Neural progenitor cell (in vitro differentiated cells): ENCODE measurements around the gene CYP26B1. TPM values are rescaled to one million over a fixed set of nuclear protein-coding genes. Genes with fewer than 3 reads are reported as not detected.

Experiments used
- DNase-seq: peaks from one replicate; pipeline ENCODE4 v3.0.0-alpha.2; 2016; ENCODE audit warnings: low spot score
- H2AFZ ChIP-seq: fragments of 200-600 bp; sonication (generic); replicated peaks from 2 replicates; pipeline ENCODE4 v1.6.1; 2016; ENCODE audit warnings: antibody characterized with exemption
- H3F3A ChIP-seq: fragments of 200-600 bp; sonication (generic); 2 replicates; pipeline ENCODE4 v1.6.1; 2016; ENCODE audit warnings: antibody characterized with exemption, low read depth
- H3K27ac ChIP-seq: fragments of 200-600 bp; sonication (generic); 2 replicates; pipeline ENCODE4 v1.5.1; 2016; ENCODE audit warnings: mild to moderate bottlenecking
- H3K27me3 ChIP-seq: fragments of 200-600 bp; sonication (generic); 2 replicates; pipeline ENCODE4 v1.6.1; 2016; ENCODE audit warnings: mild to moderate bottlenecking, moderate library complexity
- H3K36me3 ChIP-seq: fragments of 200-600 bp; sonication (generic); 2 replicates; pipeline ENCODE4 v1.5.1; 2016
- H3K4me1 ChIP-seq: fragments of 200-600 bp; sonication (generic); 2 replicates; pipeline ENCODE4 v1.6.1; 2016; ENCODE audit warnings: mixed run types
- H3K4me2 ChIP-seq: fragments of 200-600 bp; sonication (generic); 2 replicates; pipeline ENCODE4 v1.6.1; 2016
- H3K4me3 ChIP-seq: fragments of 200-600 bp; sonication (generic); 2 replicates; pipeline ENCODE4 v1.5.1; 2016
- H3K79me2 ChIP-seq: fragments of 200-600 bp; sonication (generic); 2 replicates; pipeline ENCODE4 v1.6.1; 2016; ENCODE audit warnings: low read depth
- H3K9ac ChIP-seq: fragments of 200-600 bp; sonication (generic); 2 replicates; pipeline ENCODE4 v1.6.1; 2016
- H3K9me3 ChIP-seq: fragments of 200-600 bp; sonication (generic); 2 replicates; pipeline ENCODE4 v1.5.1; 2016; ENCODE audit warnings: low read depth
- H4K20me1 ChIP-seq: fragments of 200-600 bp; sonication (generic); 2 replicates; pipeline ENCODE4 v1.6.1; 2016; ENCODE audit warnings: low read depth
- H3K27ac Mint-ChIP-seq: 3 replicates; pipeline ENCODE4 v1.8.0; 2021; ENCODE audit warnings: mixed read lengths
- H3K27me3 Mint-ChIP-seq: 2 replicates; pipeline ENCODE4 v1.8.0; 2022; ENCODE audit warnings: low read depth, mild to moderate bottlenecking, inconsistent platforms, moderate library complexity, mixed read lengths; ENCODE audit not compliant: insufficient read depth
- H3K36me3 Mint-ChIP-seq: 3 replicates; pipeline ENCODE4 v1.8.0; 2021; ENCODE audit warnings: mixed read lengths
- H3K4me1 Mint-ChIP-seq: 3 replicates; pipeline ENCODE4 v1.8.0; 2021; ENCODE audit warnings: mixed read lengths
- H3K4me3 Mint-ChIP-seq: 3 replicates; pipeline ENCODE4 v1.8.0; 2021; ENCODE audit warnings: mild to moderate bottlenecking, moderate library complexity, mixed read lengths
- H3K9me3 Mint-ChIP-seq: 3 replicates; pipeline ENCODE4 v1.8.0; 2020; ENCODE audit warnings: mixed read lengths
- CTCF ChIP-seq: fragments of 200-600 bp; sonication (generic); IDR thresholded peaks from 2 replicates; pipeline ENCODE4 v1.5.1; 2017; ENCODE audit warnings: antibody characterized with exemption, mild to moderate bottlenecking
- EZH2 ChIP-seq: fragments of 200-600 bp; sonication (generic); IDR thresholded peaks from 2 replicates; pipeline ENCODE4 v1.6.1; 2017; ENCODE audit warnings: antibody characterized with exemption, mild to moderate bottlenecking, moderate library complexity
- EZH2phosphoT487 ChIP-seq: fragments of 200-600 bp; sonication (generic); IDR thresholded peaks from 2 replicates; pipeline ENCODE4 v1.6.1; 2017; ENCODE audit warnings: antibody characterized with exemption
- total RNA-seq: library from RNA; depleted of rRNA; stranded (reverse); fragments of >200 nt; gene quantifications from 2 replicates; pipeline ENCODE4 v1.2.3, GENCODE V29; 2015; ENCODE audit warnings: low replicate concordance

Gene CYP26B1
- total RNA-seq, 1 donor from 2014 or later = 0.21 TPM

GRCh38 chr2:72141032-72141645 lies 6.5 kb downstream of the CYP26B1 start:
- Mint-ChIP-seq H3K36me3 (no peaks in the 10 kb centered on the region), H3K27me3 (peaks cover 38% of the 10 kb centered on the region), H3K4me3 (no peak overlapping the region), H3K9me3 (no peaks in the 10 kb centered on the region), H3K27ac (no peak overlapping the region), H3K4me1 (peaks cover 29% of the 10 kb centered on the region)
- no peak overlapping the region for H3K27ac ChIP-seq
- peaks cover 17% of the 10 kb centered on the region for H3F3A ChIP-seq
- H3K79me2 ChIP-seq = no peaks in the 10 kb centered on the region
- no peak overlapping the region for H3K9ac ChIP-seq
- TF ChIP-seq CTCF = no peak
- no peak for TF ChIP-seq EZH2phosphoT487
- TF ChIP-seq EZH2 = no peak
- H3K4me3 ChIP-seq = no peak overlapping the region
- H2AFZ ChIP-seq = no peak overlapping the region
- no peak for DNase-seq
- H3K9me3 ChIP-seq = no peaks in the 10 kb centered on the region
- H3K36me3 ChIP-seq = no peaks in the 10 kb centered on the region
- H4K20me1 ChIP-seq = peaks cover 22% of the 10 kb centered on the region
- peaks cover 79% of the 10 kb centered on the region for H3K27me3 ChIP-seq
- no peak overlapping the region for H3K4me2 ChIP-seq
- H3K4me1 ChIP-seq = peaks cover 49% of the 10 kb centered on the region

DNA sequence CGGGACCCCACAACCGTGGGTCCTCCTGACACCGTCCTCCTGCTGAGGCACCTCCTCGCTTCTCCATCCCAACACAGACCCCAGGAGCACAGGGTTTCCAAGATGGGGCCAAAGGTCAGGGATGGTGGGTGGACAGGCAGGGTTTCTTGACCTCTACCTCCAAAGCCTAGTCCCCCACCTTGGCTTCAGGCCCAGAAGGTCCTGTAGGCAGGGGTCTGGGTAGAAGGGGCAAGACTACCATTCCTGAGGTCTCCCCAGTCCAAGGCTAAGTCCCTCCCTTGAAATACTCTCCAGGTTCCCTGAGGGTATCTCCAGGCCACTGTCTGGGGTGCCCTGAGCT lies 7.1 kb downstream of the CYP26B1 start:
- Mint-ChIP-seq H3K4me1 (peaks cover 28% of the 10 kb centered on the region), H3K9me3 (no peaks in the 10 kb centered on the region), H3K4me3 (no peak overlapping the region), H3K27ac (no peak overlapping the region), H3K27me3 (peaks cover 33% of the 10 kb centered on the region), H3K36me3 (no peaks in the 10 kb centered on the region)
- Histone ChIP-seq H3K27ac (no peak overlapping the region), H3K27me3 (peaks cover 74% of the 10 kb centered on the region), H3K79me2 (no peaks in the 10 kb centered on the region), H4K20me1 (peaks cover 16% of the 10 kb centered on the region), H3K4me1 (peaks cover 51% of the 10 kb centered on the region), H3K9ac (no peak overlapping the region), H3K9me3 (no peaks in the 10 kb centered on the region), H3K4me2 (no peak overlapping the region), H3K4me3 (no peak overlapping the region), H3K36me3 (no peaks in the 10 kb centered on the region), H3F3A (peaks cover 17% of the 10 kb centered on the region), H2AFZ (no peak overlapping the region)
- TF ChIP-seq EZH2 = no peak
- TF ChIP-seq CTCF = no peak
- TF ChIP-seq EZH2phosphoT487 = no peak
- DNase-seq = no peak

DNA sequence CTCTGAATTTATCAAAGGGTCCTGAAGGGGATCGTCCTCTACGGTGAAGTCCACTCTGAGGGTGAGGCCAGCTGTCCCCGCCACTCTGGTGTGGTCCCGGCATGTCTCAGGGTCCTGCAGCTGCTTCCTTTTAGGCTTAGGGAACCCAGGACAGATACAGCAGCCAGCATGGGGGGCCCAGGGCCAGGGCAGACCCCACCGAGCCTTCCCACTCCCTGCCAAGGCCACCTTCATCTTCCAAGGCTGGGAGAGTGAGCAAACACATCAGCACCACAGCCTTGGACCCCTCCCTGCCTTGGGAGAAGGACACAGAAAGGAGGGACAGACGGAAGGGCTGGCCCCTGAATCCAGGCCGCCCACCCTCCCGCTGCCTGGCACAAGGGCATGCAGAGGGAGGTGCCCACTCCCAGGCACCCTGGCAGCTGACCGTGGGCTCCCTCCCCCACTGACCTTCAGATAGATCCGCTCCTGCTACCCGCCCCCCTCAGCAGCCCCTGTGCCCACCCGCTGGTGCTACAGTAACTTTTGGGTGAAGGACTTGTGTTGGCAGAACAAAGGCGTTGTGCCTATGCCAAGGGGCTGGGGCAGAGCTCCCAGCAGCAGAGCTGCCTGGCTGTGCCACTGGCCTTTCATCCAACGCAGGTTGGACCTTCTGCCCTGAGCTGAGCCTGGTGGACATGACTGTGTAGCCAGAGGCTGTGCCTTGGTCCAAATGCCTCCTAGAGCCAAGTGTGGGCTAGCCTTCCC lies 7.6 kb downstream of the CYP26B1 start:
- H3K9ac ChIP-seq = no peak overlapping the region
- peaks cover 15% of the 10 kb centered on the region for H3F3A ChIP-seq
- Mint-ChIP-seq H3K4me1 (peaks cover 25% of the 10 kb centered on the region), H3K36me3 (no peaks in the 10 kb centered on the region), H3K27ac (no peak overlapping the region), H3K27me3 (peaks cover 27% of the 10 kb centered on the region), H3K4me3 (no peak overlapping the region), H3K9me3 (no peaks in the 10 kb centered on the region)
- H3K9me3 ChIP-seq = no peaks in the 10 kb centered on the region
- no peaks in the 10 kb centered on the region for H3K36me3 ChIP-seq
- H2AFZ ChIP-seq = no peak overlapping the region
- H3K4me2 ChIP-seq = no peak overlapping the region
- DNase-seq = no peak
- peaks cover 49% of the 10 kb centered on the region for H3K4me1 ChIP-seq
- H3K79me2 ChIP-seq = no peaks in the 10 kb centered on the region
- H3K4me3 ChIP-seq = no peak overlapping the region
- H3K27ac ChIP-seq = no peak overlapping the region
- TF ChIP-seq EZH2 = no peak
- no peak for TF ChIP-seq CTCF
- TF ChIP-seq EZH2phosphoT487 = no peak
- H3K27me3 ChIP-seq = peaks cover 68% of the 10 kb centered on the region
- peaks cover 14% of the 10 kb centered on the region for H4K20me1 ChIP-seq
